AG04449 (cell line): Measurements from ENCODE around the gene KRT77.
"Not testable (repeated sequence)": the region's sequence is repeated elsewhere in the genome, so short reads cannot be mapped to it uniquely, and the experiment has no call there.

Experiments used
- CTCF ChIA-PET: fragments of 350-600 bp; formaldehyde crosslinking; extraction: SDS; loops from one replicate; lab custom pipeline; 2021; ENCODE audit warnings: antibody characterized with exemption; lab: Yijun Ruan, JAX
- POLR2A ChIA-PET: fragments of 400-600, 350-600 bp; formaldehyde crosslinking; extraction: SDS; loops from one replicate; lab custom pipeline; 2020; ENCODE audit warnings: antibody characterized with exemption, inconsistent platforms; lab: Yijun Ruan, JAX
- DNase-seq: peaks from one replicate; pipeline ENCODE4 v3.0.0-alpha.2; 2010; ENCODE audit warnings: low read depth, low spot score
- H3K4me3 ChIP-seq: 2 replicates; pipeline ENCODE4 v1.5.1; 2011; ENCODE audit warnings: low read depth, mild to moderate bottlenecking, control low read depth, low read length
- CTCF ChIP-seq: IDR thresholded peaks from one replicate; pipeline ENCODE4 v1.5.1; 2011; ENCODE audit warnings: mild to moderate bottlenecking, moderate library complexity, low read length, control low read depth, inconsistent platforms; ENCODE audit not compliant: insufficient read depth; ENCODE audit errors: missing control alignments

KRT77 gene

GRCh38 chr12:52703424-52703823, at the start of gene KRT77:
Gene KRT77 (minus strand): TSS chr12:52703524. CDS start chr12:52703434, 90 bp downstream.
- POLR2A ChIA-PET, result no interaction called here
- TF ChIP-seq CTCF, result no peak
- DNase-seq, result no peak
- H3K4me3 ChIP-seq, result no peak within 1 kb of the TSS
- CTCF ChIA-PET, result no interaction called here

- ChIA-PET POLR2A (no interaction called here), CTCF (no interaction called here)
- H3K4me3 ChIP-seq, result no peak overlapping the region
- no peak for DNase-seq
- TF ChIP-seq CTCF, result no peak
These were observed 49.2 kb upstream of the KRT77 start for GRCh38 chr12:52752516-52752915.

- ChIA-PET POLR2A (no interaction called here), CTCF (no interaction called here)
- H3K4me3 ChIP-seq, result no peak overlapping the region
- TF ChIP-seq CTCF, result no peak
- no peak for DNase-seq
These were observed 48.5 kb upstream of the KRT77 start for GRCh38 chr12:52751795-52752194.

DNA sequence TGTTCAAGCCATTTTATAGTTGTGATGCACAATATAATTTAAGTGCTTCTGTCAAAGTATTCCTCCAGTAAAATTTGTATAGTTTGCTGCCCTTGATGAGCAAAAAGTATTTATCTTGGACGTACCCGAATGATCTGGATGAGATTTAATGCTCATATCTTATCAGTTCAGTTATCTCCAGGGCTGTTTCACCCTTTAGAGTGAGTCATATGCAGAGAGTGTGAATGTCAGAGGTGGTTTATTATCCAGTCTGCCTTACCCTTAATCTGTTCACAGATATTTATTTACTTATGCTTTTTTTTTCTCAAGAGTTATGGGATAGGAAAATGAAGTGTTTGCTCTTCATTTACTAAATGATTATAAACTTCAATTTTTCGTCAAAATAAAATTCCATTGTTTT, 47.2 kb upstream of the KRT77 start:
- CTCF ChIA-PET, H3K4me3 ChIP-seq, DNase-seq, POLR2A ChIA-PET: not testable (repeated sequence)

- DNase-seq, result no peak
- POLR2A ChIA-PET, result no interaction called here
- no peak for TF ChIP-seq CTCF
- no peak overlapping the region for H3K4me3 ChIP-seq
- CTCF ChIA-PET, result no interaction called here
These were observed 46.5 kb upstream of the KRT77 start for GRCh38 chr12:52749827-52750226.

GRCh38 chr12:52748578-52748977, 45.3 kb upstream of the KRT77 start:
- CTCF ChIA-PET, result no interaction called here
- POLR2A ChIA-PET, result no interaction called here
- no peak overlapping the region for H3K4me3 ChIP-seq
- DNase-seq, result no peak
- TF ChIP-seq CTCF, result no peak

- TF ChIP-seq CTCF, result no peak
- ChIA-PET CTCF (no interaction called here), POLR2A (no interaction called here)
- no peak overlapping the region for H3K4me3 ChIP-seq
- no peak for DNase-seq
These were observed 42.2 kb upstream of the KRT77 start for GRCh38 chr12:52745554-52745953.
